BE2C (cell line): ENCODE data around the gene COL6A5.

ENCODE experiments used
- DNase-seq: peaks from one replicate; pipeline ENCODE4 v3.0.0-alpha.2; 2020
- H3K27me3 ChIP-seq: fragments of 250-450 bp; sonication (Bioruptor Pico); 2 replicates; pipeline ENCODE4 v1.5.1; 2020; ENCODE audit warnings: mild to moderate bottlenecking
- H3K36me3 ChIP-seq: fragments of 250-450 bp; sonication (Bioruptor Pico); 2 replicates; pipeline ENCODE4 v1.5.1; 2020; ENCODE audit warnings: mild to moderate bottlenecking
- H3K4me1 ChIP-seq: fragments of 250-450 bp; sonication (Bioruptor Pico); 2 replicates; pipeline ENCODE4 v1.5.1; 2020
- H3K4me3 ChIP-seq: 2 replicates; pipeline ENCODE4 v1.5.1; 2011; ENCODE audit warnings: low read depth, low read length
- H3K9me3 ChIP-seq: fragments of 250-450 bp; sonication (Bioruptor Pico); 2 replicates; pipeline ENCODE4 v1.5.1; 2020
- CTCF ChIP-seq: IDR thresholded peaks from 2 replicates; pipeline ENCODE4 v1.5.1; 2012; ENCODE audit warnings: mild to moderate bottlenecking, low read depth, low read length

Gene COL6A5

GRCh38 chr3:130462089-130462488, 116.6 kb downstream of the COL6A5 start:
- DNase-seq, result no peak
- no peak for TF ChIP-seq CTCF
- no peaks in the 10 kb centered on the region for H3K36me3 ChIP-seq
- H3K4me1 ChIP-seq, result peaks cover 8% of the 10 kb centered on the region
- no peaks in the 10 kb centered on the region for H3K9me3 ChIP-seq
- no peaks in the 10 kb centered on the region for H3K27me3 ChIP-seq
- no peak overlapping the region for H3K4me3 ChIP-seq

- TF ChIP-seq CTCF, result no peak
- Histone ChIP-seq H3K9me3 (no peaks in the 10 kb centered on the region), H3K27me3 (no peaks in the 10 kb centered on the region), H3K36me3 (no peaks in the 10 kb centered on the region), H3K4me1 (no peaks in the 10 kb centered on the region; the same call in none of the 2 replicates), H3K4me3 (no peak overlapping the region)
- no peak for DNase-seq
Measured at GRCh38 chr3:130463221-130463620, 117.7 kb downstream of the COL6A5 start.

- TF ChIP-seq CTCF, result no peak
Measured at GRCh38 chr3:130465521-130465920, 120.0 kb downstream of the COL6A5 start.

GRCh38 chr3:130468311-130468710, 122.8 kb downstream of the COL6A5 start:
- no peak overlapping the region for H3K4me3 ChIP-seq
- no peak for DNase-seq
- TF ChIP-seq CTCF, result no peak
- H3K9me3 ChIP-seq, result no peaks in the 10 kb centered on the region
- H3K4me1 ChIP-seq, result no peaks in the 10 kb centered on the region
- no peaks in the 10 kb centered on the region for H3K36me3 ChIP-seq
- H3K27me3 ChIP-seq, result no peaks in the 10 kb centered on the region

More at GRCh38 chr3:130465521-130465920, 120.0 kb downstream of the COL6A5 start:
- Histone ChIP-seq H3K9me3 (no peaks in the 10 kb centered on the region), H3K27me3 (no peaks in the 10 kb centered on the region), H3K4me1 (no peaks in the 10 kb centered on the region), H3K36me3 (no peaks in the 10 kb centered on the region), H3K4me3 (no peak overlapping the region)
- DNase-seq, result no peak

GRCh38 chr3:130470126-130470525, 124.7 kb downstream of the COL6A5 start:
- Histone ChIP-seq H3K27me3 (no peaks in the 10 kb centered on the region), H3K4me1 (no peaks in the 10 kb centered on the region), H3K36me3 (no peaks in the 10 kb centered on the region), H3K4me3 (no peak overlapping the region), H3K9me3 (no peaks in the 10 kb centered on the region)
- no peak for DNase-seq
- no peak for TF ChIP-seq CTCF

GRCh38 chr3:130473416-130473815, 127.9 kb downstream of the COL6A5 start:
- no peaks in the 10 kb centered on the region for H3K36me3 ChIP-seq
- TF ChIP-seq CTCF, result no peak
- no peaks in the 10 kb centered on the region for H3K4me1 ChIP-seq
- no peaks in the 10 kb centered on the region for H3K9me3 ChIP-seq
- no peak overlapping the region for H3K4me3 ChIP-seq
- no peak for DNase-seq
- H3K27me3 ChIP-seq, result no peaks in the 10 kb centered on the region
